Measurements from ENCODE around the gene ADGRB3.

ADGRB3 gene

DNA sequence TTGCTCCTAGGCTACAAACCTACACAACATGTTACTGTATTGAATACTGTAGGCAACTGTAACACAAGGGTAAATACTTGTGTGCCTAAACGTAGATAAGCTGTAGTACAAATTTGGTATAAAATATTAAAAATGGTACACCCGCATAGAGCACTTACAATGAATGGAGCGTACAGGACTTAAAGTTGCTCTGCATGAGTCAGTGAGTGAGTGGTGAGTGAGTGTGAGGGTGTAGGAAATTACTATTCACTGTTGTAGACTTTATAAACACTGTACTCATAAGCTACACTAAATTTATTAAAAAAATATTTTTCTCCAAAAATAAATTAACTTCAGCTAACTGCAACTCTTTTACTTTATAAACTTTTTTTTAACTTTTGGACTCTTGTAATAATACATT lies 391.6 kb downstream of the ADGRB3 start:
- no peak for DNase-seq (ENCODE audit: low read depth, low spot score)

DNA sequence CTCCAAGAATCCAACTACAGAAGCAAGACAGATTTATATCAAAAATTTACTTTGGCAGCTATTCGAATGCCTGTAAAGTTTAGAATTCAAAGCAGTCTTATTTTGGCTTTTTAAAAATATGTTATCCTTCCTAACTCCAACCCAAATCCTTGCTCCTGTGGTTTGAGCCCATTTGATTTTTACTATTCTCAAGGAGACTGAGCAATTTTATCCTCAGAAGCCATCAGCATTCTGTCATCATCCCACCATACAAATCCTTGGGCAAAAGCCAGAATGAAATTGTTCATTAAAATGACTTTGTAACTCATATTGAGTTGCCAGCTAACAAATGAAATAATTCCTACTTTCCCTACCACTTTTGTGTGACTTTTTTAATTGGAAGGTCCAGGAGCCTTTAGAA lies 392.8 kb downstream of the ADGRB3 start:
- DNase-seq (ENCODE audit: low read depth, low spot score), result no peak

DNA sequence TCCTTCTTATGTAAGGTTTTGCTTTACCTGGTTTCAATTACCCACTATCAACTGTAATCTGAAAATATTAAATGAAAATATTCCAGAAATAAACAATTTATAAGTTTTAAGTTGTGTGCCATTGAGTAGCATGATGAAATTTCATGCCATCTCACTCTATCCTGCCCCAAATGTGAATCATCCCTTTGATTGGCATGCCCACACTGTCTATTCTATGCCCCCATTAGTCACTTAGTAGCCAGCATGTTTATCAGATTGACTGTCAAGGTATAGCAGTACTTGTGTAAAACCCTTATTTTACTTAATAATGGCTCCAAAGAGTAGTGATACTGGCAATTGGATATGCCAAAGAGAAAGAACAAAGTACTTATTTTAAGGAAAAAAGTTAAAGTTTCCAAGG lies 403.8 kb downstream of the ADGRB3 start:
- DNase-seq (ENCODE audit: low read depth, low spot score), result no peak

DNA sequence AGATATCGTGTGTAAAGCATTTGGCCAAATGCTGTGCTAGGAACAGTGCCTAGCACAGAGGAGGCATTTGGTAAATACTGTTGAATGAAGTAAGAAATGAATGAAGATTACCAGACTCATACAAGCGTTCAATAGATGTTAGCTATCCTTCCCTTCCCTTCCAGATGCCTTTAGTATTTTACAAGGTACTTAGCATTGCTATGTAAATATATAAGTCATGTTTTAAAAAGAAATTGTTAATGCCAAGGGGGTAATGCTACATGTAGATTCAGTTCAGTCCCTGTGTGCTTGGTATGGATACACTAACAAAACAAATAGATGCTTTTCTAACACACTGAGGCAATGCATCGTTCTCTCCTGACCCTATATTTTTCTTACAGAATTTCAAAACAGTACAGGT lies 407.2 kb downstream of the ADGRB3 start:
- no peak for DNase-seq (ENCODE audit: low read depth, low spot score)

DNA sequence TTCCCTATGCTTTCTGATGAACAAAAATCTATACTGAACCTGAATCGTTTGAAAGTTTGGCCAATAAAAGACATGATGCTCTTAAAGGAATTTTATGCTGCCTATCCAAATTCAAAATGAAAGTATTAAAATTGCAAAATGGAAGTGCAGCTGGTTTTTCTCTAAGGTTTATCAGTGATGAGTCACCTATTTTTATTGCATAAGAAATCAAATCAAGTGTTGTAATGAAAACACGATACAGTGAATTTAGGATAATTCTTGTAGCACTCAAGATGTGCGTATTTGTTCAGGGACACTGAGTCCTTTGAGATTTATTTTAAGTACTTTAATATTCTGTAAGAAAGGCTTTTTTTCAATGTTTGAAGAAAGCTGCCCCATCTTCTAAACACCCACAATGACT lies 409.5 kb downstream of the ADGRB3 start:
- DNase-seq (ENCODE audit: low read depth, low spot score), result no peak

DNA sequence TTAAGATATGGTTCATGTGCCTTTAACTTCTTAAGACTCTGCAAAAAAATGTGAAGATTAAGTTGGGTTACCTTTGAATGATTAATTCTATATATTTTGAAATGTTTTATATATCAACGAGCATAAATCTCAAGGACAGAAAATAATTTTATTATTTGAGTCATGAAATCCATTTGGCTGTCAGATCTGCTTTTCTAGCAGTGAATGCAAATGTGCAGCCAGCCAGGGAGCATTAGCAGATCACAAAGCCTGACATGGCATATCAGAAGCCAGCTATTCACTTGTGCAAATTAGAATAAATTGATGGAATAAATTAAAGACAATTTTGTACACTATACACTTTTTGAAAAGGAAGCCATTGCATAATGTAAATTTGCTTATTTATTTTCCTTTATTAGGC lies 424.3 kb downstream of the ADGRB3 start:
- no peak for DNase-seq (ENCODE audit: low read depth, low spot score)

DNA sequence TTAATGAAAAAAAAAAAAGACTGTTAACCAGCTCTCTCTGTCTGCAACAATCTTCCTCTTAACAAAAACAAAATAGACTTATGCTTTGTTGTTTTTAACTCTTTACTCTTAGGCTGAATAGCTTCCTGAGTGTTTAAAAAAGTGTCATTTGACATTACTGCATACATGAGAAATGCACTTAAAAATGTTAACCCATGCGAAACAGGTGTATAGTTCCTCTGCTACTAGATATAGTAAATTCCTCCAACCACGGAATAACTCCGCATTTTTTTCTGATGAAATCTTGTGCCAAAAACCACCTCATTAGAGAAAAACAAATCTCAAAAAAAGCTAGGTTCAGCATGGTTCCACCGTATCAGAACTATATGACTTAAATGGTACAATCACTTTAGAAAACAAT lies 426.0 kb downstream of the ADGRB3 start:
- no peak for DNase-seq (ENCODE audit: low read depth, low spot score)

DNA sequence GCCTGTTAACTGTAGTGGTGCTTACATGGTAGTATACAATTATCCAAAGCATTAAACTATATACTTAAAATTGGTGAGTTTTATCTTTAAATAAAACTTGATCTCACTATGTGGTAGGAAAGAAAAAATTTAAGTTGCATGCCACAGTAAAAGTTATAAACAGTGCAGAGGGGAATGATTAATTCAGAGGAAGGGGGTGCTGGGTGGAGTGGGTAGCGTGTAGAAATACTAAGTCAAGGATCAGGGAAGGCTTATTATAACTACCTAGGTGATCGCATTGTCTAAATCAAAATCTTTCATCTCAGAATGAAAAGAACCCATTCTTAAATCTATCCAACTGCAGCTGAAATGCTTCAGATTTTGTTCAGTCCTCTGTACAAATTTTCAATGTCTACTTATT lies 428.3 kb downstream of the ADGRB3 start:
- no peak for DNase-seq (ENCODE audit: low read depth, low spot score)

DNA sequence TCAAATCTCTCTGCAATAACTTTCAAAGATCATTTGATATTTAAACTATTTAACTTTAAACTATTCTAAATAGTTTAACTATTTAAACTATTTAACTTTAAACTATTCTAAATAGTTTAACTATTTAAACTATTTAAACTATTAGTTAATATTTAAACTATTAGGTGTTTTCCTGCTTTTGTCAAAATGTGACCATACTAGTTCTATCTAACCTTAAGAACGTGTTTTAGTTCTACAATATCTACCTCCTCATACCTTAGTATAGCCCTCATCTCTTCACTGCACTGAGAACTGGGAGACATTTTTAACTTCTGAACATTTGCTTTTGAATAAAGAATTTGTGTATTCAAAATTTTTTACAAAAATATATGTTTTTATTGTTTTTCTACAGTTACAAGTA lies 429.1 kb downstream of the ADGRB3 start:
- no peak for DNase-seq (ENCODE audit: low read depth, low spot score)

DNA sequence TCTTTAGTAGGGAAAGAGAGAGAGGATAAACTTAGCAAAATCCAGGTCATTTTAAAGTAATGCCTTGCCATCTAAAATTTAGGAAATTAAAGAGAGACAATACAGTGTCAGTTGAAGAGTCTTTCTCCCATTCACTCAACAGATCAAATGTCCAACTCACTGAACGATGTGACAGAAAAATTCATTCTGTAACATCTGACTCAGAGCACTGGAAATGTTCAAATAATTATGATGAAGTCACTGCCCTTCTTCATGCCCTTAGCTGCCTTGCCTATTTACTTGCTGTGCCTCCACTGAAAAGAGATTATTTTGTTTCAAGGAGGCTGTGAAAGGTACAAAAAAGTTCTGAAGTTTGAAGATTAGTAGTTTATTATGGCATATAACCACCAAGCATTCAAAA lies 434.8 kb downstream of the ADGRB3 start:
- DNase-seq (ENCODE audit: low read depth, low spot score), result no peak

DNA sequence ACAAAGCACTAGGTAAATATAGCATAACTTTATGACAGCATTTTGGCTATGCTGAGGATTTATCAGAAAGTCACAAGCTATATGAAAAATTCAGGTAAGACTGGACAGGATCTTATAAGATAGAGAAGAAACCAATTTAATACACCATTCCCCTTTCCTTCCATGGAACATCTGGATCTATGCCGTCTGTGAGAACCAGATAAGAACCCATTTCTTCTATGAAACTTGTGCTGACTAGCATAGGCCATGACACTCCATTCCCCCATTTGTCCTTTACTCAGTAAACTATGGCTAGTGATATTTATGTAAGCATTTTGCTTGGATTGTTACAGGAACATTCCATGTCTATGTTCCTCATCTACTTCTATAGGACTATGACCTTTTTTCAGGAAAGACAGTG lies 437.7 kb downstream of the ADGRB3 start:
- DNase-seq (ENCODE audit: low read depth, low spot score), result no peak

DNA sequence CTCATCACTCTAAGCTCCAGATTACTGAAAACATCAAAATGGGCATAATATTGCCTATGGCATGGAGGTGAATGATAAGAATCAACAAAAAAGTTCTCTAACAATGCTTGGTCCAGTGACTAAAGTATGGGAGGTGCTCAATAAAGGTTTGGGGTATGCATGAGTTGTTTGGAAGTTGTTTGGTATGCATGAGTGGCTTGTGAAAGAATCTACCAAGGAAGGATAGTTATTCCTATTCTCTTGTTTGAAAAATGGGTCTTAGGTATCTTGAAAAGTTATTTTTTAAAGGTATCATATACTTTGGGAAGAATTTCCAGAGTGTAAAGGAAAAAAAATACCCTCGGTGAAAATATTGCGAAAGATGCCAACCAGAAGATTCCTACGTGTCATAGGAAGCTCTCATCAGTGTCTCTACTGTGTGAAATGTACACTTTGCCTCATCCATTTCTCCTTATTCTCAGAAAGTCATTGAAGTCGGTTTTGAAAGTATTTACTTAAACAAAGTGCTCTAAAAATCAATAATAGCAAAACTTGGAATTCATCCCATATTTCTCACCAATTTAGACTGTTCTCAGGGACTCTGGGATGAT lies 449.8 kb downstream of the ADGRB3 start:
- DNase-seq (ENCODE audit: low read depth, low spot score), result no peak

DNA sequence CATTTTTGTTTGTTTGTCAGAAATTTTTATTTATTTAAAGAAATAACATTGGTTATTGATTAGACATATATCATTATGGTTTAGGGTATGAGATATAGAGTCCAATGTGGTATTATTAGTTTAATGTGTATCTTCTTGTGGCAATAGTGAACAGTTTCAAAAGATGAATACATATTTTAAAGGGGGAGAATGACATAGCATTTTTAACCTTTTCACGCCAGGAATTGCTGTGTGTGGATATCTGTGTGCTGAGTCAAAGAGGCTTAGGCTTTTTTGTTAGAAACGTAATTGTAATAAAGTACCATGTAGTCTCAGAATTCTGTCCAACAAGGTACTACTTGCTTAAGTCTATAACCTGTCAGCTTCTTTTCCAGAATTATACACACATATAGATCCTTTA lies 451.6 kb downstream of the ADGRB3 start:
- DNase-seq (ENCODE audit: low read depth, low spot score), result no peak

DNA sequence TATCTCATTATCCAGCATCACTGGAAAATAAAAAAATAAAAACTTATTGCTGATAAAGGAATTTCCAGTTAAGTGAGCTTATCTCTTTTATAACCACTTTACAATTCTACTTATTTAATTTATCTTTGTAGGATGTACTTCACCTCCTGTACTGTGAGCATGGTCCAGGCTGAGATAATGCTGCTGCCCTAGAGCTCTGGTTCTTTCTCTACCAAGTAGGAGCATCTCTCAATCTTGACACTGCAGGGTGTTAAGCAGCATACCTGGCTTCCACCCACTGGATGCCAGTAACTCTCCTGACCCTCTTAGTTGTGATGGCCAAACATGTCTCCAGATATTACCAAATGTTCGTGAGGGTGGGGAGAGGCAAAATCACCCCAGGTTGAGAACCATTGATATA lies 454.5 kb downstream of the ADGRB3 start:
- no peak for DNase-seq (ENCODE audit: low read depth, low spot score)

DNA sequence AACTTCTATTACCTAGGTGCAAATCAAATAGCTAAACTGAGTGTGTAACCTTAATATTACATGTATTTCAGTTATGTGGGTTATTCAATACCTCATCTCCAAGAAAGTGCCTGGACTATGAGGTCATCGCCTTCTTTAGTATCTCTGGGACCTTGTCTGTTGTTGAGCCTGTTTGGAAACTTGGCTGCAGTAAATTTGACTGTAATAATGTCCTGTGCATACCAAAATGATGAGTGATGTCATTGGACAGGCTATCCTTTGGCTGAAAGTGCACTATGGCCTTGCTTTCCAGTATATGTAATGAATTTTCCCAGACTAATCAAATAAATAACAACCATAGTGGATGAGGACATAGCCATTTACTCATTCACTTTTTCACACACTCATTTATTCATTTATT lies 455.1 kb downstream of the ADGRB3 start:
- DNase-seq (ENCODE audit: low read depth, low spot score), result no peak

DNA sequence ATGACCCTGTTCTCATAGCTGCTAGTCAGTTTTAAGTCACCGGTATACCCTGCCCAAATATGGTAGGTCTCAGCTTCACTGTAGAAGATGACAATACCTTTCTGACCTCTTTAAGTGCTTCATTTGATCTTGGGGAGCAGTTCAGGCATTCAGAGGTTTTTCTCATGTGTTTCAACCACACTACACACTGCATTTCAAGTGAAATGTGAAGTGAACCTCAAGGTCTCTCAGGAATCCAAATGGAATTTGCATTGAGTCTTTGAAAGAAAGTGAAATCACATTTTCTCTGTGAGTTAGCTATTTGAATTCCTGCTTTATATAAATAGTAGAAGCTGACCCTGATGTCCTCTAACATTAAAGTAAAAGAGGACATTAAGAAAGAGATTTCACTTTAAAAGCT lies 461.6 kb downstream of the ADGRB3 start:
- no peak for DNase-seq (ENCODE audit: low read depth, low spot score)

DNA sequence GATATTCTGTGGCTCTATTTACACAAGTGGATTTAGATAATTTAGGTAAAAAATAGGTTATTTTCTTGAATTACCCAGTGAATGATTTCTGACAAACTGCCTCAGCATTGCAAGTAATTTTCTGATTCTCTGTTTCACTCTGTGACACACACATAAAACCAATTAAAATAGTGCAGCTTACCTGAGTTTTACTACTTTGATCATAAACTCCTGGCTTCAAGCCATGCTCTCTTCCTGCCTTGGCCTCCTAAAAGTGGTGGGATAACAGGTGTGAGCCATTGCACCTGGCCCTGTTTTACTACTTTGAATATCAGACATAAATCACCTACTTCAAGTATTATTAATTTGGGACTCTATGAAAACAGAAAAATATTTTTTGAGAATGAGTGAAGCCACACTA lies 462.9 kb downstream of the ADGRB3 start:
- DNase-seq (ENCODE audit: low read depth, low spot score), result no peak

DNA sequence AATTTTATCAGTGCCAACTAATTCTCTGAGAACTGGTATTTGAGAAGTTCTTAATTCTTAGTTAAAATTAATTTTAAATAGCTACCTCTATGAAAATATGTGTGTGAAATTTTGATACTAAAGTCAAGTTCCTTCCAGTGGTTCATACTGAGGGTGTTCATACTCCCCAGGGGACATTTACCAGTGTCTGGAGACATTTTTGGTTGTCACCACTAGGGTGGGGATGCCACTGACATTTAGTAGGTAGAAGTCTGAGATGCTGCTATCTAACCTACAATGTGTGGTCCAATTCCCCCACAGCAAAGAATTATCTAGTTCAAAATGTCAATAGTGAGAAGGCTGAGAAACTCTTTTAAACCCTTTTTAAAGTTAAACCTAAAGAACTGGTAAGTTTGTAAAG lies 463.8 kb downstream of the ADGRB3 start:
- DNase-seq (ENCODE audit: low read depth, low spot score), result no peak

DNA sequence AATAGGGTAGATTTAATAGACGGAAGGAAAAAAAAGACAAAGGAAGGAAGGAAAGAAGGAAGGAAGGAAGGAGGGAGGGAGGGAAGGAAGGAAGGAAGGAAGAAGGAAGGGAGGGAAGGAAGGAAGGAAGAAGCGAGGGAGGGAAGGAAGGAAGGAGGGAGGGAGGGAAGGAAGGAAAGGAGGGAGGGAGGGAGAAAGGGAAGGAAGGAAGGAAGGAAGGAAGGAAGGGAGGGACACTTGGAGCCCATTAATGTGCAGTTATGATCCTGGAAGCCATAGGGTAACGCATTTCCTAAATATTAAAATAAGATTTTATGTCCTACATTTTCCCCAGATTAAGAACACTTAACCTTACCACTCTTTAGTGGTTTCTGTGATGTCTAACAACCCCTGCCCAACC lies 465.7 kb downstream of the ADGRB3 start:
- no peak for DNase-seq (ENCODE audit: low read depth, low spot score)

DNA sequence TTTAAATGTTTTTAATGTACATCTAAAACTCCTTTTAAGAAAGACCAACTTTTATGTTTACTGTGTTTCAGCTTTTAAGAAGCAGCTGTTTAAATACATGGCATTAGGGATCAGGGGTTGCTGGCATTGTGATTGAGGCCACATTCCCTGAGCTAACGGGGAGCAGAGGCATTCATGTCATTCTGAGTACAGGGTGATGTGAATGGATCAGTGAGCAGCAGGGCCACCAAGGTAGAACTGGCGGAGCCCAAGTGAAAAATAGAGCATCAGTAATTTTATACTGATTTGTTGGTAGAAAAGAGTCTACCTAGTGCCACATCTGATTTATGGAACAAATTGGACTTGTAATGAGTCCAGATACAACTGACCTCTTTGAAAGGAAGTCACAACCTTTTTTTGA lies 467.3 kb downstream of the ADGRB3 start:
- no peak for DNase-seq (ENCODE audit: low read depth, low spot score)

DNA sequence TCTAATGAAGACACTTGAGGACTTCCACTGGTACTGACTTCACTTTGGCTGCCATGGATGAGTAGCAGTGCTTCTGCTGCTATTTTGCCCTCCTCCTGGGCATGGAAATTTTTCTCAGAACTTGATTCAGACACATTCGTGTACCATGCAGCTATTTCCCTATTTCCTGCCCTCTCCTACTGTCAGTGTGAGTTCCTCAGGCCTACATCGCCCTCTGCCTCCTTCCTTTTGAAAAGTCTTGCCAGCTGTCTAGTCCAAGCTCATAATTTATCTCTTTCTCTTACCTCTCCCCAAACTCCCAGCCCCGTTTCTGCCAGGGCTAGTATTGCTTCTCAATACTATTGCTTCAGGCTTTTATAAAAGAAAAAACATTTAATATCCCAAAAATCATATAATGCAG lies 470.2 kb downstream of the ADGRB3 start:
- DNase-seq (ENCODE audit: low read depth, low spot score), result no peak

DNA sequence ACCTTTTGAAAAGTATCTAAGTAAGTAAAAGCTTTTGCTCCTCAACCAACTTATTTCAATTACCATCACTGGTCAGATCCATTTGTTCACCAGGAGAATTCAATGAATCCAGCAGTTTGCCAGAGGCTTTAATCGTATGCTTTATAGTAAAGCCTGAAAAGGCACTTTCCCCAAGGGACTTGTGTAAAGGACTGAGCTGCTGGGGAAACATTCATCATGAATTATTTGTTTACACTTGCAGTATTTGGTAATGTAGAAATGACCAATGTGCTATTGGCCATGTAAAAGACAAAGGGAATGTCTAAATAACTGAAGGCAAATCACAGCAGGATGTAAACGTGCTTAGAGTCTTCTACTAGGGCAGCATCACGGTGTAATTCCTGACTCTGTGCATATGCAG lies 471.4 kb downstream of the ADGRB3 start:
- no peak for DNase-seq (ENCODE audit: low read depth, low spot score)

DNA sequence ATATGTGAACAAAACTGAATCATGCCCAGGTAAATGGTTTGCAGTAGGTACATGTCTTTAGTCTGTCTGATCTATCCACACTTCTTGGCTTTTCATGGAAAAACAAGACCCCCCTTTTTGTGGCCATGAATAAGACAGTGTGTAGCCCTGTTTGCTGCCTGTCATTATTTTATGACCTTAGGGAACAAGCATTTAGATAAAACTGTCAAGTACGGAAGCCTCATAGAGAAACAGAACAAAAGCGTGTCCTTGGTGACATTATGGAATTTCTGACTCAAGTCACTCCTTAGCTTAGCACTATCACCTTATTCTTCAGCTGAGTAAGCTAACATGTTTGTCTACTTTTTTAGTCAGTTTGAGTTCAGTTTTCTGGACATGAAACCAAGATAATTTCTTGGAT lies 476.2 kb downstream of the ADGRB3 start:
- no peak for DNase-seq (ENCODE audit: low read depth, low spot score)

DNA sequence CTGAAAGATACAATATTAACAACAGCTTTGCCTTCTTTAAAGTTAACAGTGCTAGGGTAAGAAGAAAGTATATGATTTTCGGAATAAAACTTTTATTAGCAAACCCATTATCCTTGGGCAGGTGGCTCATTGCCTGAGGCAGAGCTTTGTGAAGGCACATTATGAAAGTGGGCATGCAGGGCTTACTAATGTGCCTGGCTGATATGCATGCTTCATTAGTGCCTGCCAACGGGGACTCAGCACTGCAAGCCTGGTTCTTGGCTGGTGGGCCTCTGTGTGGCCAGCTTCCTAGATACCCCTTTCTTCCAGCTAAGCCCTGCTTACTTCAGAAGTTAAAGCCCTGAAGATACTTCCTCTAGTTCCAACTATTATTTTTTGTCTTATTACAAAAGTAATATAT lies 481.6 kb downstream of the ADGRB3 start:
- no peak for DNase-seq (ENCODE audit: low read depth, low spot score)

Measured in activated naive CD8-positive, alpha-beta T cell treated with anti-CD3 and anti-CD28 coated beads, Interleukin-2, amount 50 U/mL, for 16 hours (primary cell).